ENCODE measurements around the gene HNRNPA2B1.
A peak's percentile ranks its signal among the peaks of the same experiment; 100 is the strongest.

- TF ChIP-seq CTCF (IDR thresholded peaks at IDR 0.05; ENCODE audit: control extremely low read depth in 1 of 3, insufficient read depth in 1 of 3, low read depth in 1 of 3, low read length in 3 of 3) (no peak), CREB1 (IDR thresholded peaks at IDR 0.05) (no peak), POLR2A (IDR thresholded peaks at IDR 0.05; ENCODE audit: control extremely low read depth in 1 of 2, low read depth in 2 of 2, low read length in 2 of 2) (peak in 1 of 2 experiments; percentile 37), BACH1 (IDR thresholded peaks at IDR 0.05; ENCODE audit: low read length) (no peak)
Observed at GRCh38 chr7:26191233-26191973, 9.1 kb downstream of the HNRNPA2B1 start.

Measured in H1 (cell line).